Subcutaneous abdominal adipose tissue (tissue), 5 donors: Measurements from ENCODE around the gene RALGPS2.

Experiments
- H3K27ac ChIP-seq: one replicate; pipeline ENCODE4 v1.7.0; 2013; ENCODE audit warnings: low read depth, mild to moderate bottlenecking, inconsistent platforms, low read length, moderate library complexity
- H3K27me3 ChIP-seq, 5 donors: one replicate each; pipeline ENCODE4 v1.7.0; 2013; ENCODE audit warnings: low read length in 5 of 5, inconsistent platforms in 1 of 5; ENCODE audit not compliant: control insufficient read depth in 5 of 5, insufficient read depth in 4 of 5
- H3K36me3 ChIP-seq, 5 donors: one replicate each; pipeline ENCODE4 v1.7.0; 2013; ENCODE audit warnings: low read length in 5 of 5; ENCODE audit not compliant: control insufficient read depth in 5 of 5, insufficient read depth in 5 of 5
- H3K4me1 ChIP-seq, 5 donors: one replicate each; pipeline ENCODE4 v1.7.0; 2013; ENCODE audit warnings: low read length in 5 of 5, mild to moderate bottlenecking in 3 of 5, moderate library complexity in 1 of 5; ENCODE audit not compliant: control insufficient read depth in 5 of 5, insufficient read depth in 5 of 5
- H3K4me3 ChIP-seq, 5 donors: one replicate each; pipeline ENCODE4 v1.7.0; 2013; ENCODE audit warnings: low read length in 5 of 5, low read depth in 1 of 5
- H3K9ac ChIP-seq, 5 donors: one replicate each; pipeline ENCODE4 v1.7.0; 2013; ENCODE audit warnings: low read length in 5 of 5, mild to moderate bottlenecking in 4 of 5, moderate library complexity in 3 of 5
- H3K9me3 ChIP-seq, 5 donors: one replicate each; pipeline ENCODE4 v1.7.0; 2013; ENCODE audit warnings: low read length in 5 of 5; ENCODE audit not compliant: control insufficient read depth in 5 of 5
- donor health status: healthy.
- donor health status: healthy.
- donor health status: healthy.
- donor health status: healthy.
- donor health status: healthy.

Gene RALGPS2

DNA sequence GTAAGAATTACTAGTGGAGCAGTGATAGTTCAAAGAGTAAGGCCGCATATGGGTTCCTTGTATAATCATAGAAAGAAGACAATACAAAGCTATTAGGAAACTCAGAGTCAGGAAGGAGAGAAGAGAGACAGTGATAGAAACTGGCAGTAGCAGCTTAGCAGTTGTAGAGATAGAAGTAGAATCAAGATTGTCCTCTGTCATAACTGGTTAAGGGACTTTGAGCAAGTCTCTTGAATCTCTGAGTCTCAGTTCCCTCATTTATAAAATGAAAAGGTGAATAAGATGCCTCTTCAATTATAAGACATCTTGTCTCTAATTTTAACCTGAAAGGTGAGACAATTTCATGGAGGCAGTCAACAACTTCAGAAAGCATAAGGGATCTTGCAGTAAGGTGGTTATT, 6.5 kb upstream of the RALGPS2 start:
- H3K4me1 ChIP-seq: no peaks in the 10 kb centered on the region
- H3K27ac ChIP-seq: no peak overlapping the region
- H3K4me3 ChIP-seq: no peak overlapping the region
- peaks cover 0 to 2% (median 0%) of the 10 kb centered on the region in 5 donors for H3K9me3 ChIP-seq
- H3K27me3 ChIP-seq: peaks cover 0 to 3% (median 0%) of the 10 kb centered on the region in 5 donors
- no peak overlapping the region for H3K9ac ChIP-seq
- no peaks in the 10 kb centered on the region for H3K36me3 ChIP-seq

DNA sequence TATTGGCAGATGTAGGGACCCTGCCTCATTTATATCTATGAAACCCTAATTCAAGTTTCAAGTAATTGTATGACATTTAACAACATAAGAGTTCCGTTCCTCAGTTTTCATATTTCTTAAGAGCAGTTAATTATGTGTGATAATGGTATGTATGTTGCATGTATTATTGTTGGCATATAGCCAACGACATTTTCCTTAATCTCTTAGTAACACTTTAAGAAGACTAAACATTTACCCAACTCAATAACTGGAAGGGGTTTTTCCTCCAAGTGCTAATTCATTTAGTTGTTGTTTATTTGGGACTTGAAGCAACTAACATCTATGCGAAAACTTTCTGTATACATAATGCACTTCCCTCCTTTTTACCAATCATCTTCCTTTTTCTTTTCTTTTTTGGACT, 1.5 kb upstream of the RALGPS2 start:
- H3K27ac ChIP-seq: no peak overlapping the region
- H3K36me3 ChIP-seq: no peaks in the 10 kb centered on the region
- H3K9ac ChIP-seq: no peak overlapping the region
- peaks cover 0 to 19% (median 10%) of the 10 kb centered on the region in 5 donors for H3K4me1 ChIP-seq
- H3K4me3 ChIP-seq: no peak overlapping the region
- peaks cover 0 to 2% (median 0%) of the 10 kb centered on the region in 5 donors for H3K9me3 ChIP-seq
- H3K27me3 ChIP-seq: no peaks in the 10 kb centered on the region

DNA sequence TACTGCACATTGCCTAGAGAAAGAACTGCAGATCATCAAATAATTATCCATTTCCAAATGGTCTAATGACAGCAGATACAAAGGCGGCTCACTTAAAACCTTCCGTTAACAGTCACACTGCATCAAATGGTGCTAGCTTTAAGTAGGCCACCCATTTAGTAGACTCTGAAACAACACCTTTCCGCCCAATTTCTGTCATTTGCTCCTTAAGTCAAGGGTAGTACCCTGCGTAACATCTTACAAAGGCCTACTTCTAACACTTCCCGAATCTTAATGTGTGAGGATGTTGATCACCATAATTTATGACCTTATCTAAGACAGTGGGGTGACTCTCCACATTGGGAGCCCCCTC, 692 bp upstream of the RALGPS2 start:
- no peaks in the 10 kb centered on the region for H3K36me3 ChIP-seq
- H3K27ac ChIP-seq: no peak overlapping the region
- peak overlapping the region in 2 of 5 donors; percentile 20 to 70 for H3K9ac ChIP-seq
- peaks cover 0 to 19% (median 10%) of the 10 kb centered on the region in 5 donors for H3K4me1 ChIP-seq
- H3K4me3 ChIP-seq: peak overlapping the region; percentile 31 to 91 (median 81)
- peaks cover 0 to 2% (median 0%) of the 10 kb centered on the region in 5 donors for H3K9me3 ChIP-seq
- H3K27me3 ChIP-seq: no peaks in the 10 kb centered on the region

DNA sequence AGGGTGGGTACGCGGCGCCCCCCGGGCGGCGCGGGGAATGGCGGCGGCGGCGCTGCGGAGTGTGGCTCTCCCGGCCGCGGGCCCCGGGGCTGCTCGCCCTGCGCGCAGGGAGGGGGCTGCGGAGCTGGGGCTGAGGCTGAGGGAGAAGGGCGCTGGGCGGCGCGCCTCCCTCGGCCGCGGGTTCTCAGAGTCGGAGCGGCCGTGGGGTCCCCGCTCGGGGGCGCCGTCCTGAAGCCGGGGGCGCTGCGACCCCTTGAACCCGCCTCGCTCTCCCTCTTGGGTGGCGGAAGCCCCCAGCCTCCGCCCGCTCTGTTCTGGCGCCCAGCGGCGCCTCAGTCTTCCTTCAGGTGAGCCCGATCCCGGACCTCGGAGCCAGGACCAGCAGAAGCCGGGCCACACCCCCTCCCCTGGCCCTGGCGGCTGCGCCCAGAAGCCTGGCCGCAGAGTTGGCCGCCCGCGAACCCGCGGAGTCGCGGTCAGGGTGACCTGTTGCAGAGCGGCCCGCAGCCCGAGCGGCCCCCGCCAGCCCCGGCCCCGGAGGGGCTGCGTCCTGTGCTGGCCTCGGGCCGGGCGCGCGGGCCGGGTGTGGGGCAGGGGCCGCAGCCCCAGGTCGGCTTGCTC, 532 bp downstream of the RALGPS2 start:
- peaks cover 0 to under 1% (median 0%) of the 10 kb centered on the region in 5 donors for H3K9me3 ChIP-seq
- H3K4me1 ChIP-seq: peaks cover 0 to 19% (median 10%) of the 10 kb centered on the region in 5 donors
- no peaks in the 10 kb centered on the region for H3K27me3 ChIP-seq
- H3K27ac ChIP-seq: no peak overlapping the region
- H3K9ac ChIP-seq: peak overlapping the region; percentile 16 to 77 (median 66)
- no peaks in the 10 kb centered on the region for H3K36me3 ChIP-seq
- H3K4me3 ChIP-seq: peak overlapping the region; percentile 72 to 91 (median 84)

DNA sequence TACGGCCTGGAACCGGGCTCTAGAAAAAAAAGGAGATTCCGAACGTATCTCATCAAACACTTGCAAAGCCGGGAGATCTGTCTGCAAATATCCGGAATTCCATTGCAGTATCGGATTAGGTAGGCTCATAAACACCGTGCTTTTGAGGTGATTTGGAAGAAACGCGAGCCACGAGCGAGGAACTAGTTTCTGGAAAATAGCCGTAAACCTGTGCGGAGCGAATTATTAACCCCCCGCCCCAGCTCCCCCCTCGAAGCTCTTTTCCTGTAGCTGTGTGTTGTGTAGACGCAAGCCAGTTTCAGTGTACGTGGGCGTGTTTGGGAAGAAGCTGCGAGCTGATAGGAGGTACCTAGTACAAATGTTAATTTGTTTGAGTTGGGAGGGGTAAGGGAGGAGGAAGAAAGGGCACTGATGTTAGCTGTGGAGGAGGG, 1.1 kb downstream of the RALGPS2 start:
- Histone ChIP-seq H3K27ac (no peak overlapping the region), H3K27me3 (no peaks in the 10 kb centered on the region), H3K4me3 (peak overlapping the region; percentile 72 to 91 (median 84)), H3K36me3 (no peaks in the 10 kb centered on the region), H3K9ac (peak overlapping the region; percentile 16 to 77 (median 63)), H3K4me1 (peaks cover 0 to 19% (median 10%) of the 10 kb centered on the region in 5 donors), H3K9me3 (no peaks in the 10 kb centered on the region)

DNA sequence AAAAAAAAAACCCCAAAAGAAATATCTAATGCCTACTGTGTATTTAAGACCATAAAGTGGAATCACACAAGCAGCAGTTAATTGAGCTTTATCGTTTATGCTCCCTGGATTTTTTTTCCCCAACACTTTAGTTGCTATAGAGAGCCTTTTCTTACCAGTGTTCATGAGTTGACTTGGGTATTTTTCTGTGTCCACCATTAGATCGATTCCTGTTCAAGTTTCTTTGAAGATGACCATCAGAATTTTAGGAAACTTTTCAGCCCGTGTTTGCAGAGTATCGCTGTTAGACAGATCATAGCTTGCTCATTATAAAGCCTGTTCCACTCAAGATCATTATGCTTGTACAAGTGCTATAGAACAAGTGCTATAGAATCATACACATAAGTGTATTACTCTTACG, 1.5 kb downstream of the RALGPS2 start:
- Histone ChIP-seq H3K27ac (no peak overlapping the region), H3K4me3 (peak overlapping the region; percentile 72 to 91 (median 84)), H3K27me3 (no peaks in the 10 kb centered on the region), H3K4me1 (peaks cover 0 to 19% (median 10%) of the 10 kb centered on the region in 5 donors), H3K9me3 (no peaks in the 10 kb centered on the region), H3K36me3 (no peaks in the 10 kb centered on the region), H3K9ac (no peak overlapping the region)

DNA sequence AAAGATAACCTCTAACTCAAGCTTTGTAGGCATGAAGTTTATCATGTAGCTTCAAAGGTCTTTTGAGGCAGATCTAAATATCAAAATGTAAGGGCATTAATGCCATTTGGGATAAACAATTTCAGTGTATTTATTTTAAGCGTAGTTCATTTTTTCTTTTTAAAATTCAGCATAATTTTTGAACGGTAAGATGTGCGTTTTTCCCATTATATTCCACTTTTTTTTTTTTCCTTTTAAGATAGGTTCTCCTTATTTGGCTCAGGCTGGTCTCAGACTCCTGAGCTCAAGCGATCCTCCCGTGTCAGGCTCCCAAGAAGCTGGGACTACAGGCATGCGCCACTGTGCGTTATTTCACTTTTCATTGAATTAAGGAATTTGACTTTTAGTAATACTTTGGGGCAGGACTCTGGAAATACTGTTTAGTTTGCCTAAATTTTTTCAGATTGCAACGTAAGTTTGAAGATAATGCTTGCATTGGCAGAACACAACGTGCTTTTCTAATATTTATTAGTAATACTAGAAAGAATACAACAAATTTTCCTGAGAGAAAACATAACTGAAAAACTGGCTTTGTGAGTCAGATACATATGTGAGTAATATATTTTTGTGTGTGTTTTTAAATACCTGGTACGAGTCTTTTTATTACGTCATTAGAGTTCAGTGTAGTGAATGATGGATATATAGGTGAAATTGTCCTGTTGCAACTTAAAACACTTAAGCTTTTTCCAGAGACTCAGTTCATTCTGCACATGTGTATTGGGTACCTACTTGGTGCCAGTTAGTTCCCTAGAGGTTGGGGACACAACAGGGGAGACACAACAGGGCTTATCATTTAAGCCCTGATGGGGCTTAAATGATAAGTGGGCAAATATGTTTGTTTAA, 2.2 kb downstream of the RALGPS2 start:
- H3K4me1 ChIP-seq: peaks cover 0 to 19% (median 10%) of the 10 kb centered on the region in 5 donors
- H3K36me3 ChIP-seq: no peaks in the 10 kb centered on the region
- no peaks in the 10 kb centered on the region for H3K9me3 ChIP-seq
- peak overlapping the region in 1 of 5 donors; percentile 91 for H3K4me3 ChIP-seq
- H3K27me3 ChIP-seq: no peaks in the 10 kb centered on the region
- no peak overlapping the region for H3K27ac ChIP-seq
- no peak overlapping the region for H3K9ac ChIP-seq

DNA sequence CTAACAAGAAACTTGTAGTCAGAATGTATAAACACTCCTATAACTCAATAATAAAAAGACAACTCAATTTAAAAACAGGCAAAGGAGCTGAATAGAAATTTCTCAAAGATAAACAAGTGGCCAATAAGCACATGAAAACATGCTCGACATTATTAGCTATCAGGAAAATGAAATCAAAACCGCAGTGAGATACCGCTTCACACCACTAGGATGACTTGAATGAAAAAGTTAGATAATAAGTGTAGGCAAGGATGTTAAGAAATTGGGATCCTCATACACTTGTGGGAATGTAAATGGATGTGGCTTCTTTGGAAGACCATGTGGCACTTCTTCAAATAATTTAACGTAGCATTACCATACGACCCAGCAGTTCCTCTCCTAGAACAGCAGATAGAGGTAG, 8.9 kb downstream of the RALGPS2 start:
- Histone ChIP-seq H3K27me3 (no peaks in the 10 kb centered on the region), H3K4me3 (no peak overlapping the region)

DNA sequence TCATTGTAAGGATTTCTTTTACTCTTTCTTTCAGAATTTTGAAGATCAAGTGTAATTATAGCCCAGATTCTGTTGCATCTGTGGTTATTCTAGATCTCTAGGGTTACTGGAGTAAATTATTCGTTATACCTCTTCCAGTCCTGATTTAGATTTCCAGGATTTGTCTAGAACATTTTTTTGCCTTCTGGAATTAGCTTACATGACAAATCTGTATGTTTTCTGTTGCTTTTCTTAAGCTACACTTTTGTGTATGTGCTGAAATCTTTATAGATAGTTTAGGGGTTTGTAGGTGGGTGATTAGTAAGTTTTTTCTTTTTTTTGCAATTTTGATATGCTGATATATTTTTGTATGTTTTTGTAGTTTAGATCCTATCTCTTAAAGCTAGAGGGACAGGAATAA, 13.7 kb downstream of the RALGPS2 start:
- Histone ChIP-seq H3K4me1 (no peaks in the 10 kb centered on the region), H3K36me3 (no peaks in the 10 kb centered on the region), H3K27ac (no peak overlapping the region), H3K9ac (no peak overlapping the region), H3K4me3 (no peak overlapping the region), H3K27me3 (no peaks in the 10 kb centered on the region), H3K9me3 (no peaks in the 10 kb centered on the region)

More for the DNA sequence above, 8.9 kb downstream of the RALGPS2 start:
- Histone ChIP-seq H3K27ac (no peak overlapping the region), H3K4me1 (no peaks in the 10 kb centered on the region), H3K9me3 (no peaks in the 10 kb centered on the region), H3K36me3 (no peaks in the 10 kb centered on the region), H3K9ac (no peak overlapping the region)
